NCI-H748 (cell line): ENCODE data around the gene ZDHHC9.

Experiments
- DNase-seq: peaks from one replicate; lab custom pipeline; 2025; ENCODE audit not compliant: unreplicated experiment; lab: John Stamatoyannopoulos, UW

The ZDHHC9 gene

GRCh38 chrX:129823115-129823514, 20.6 kb downstream of the ZDHHC9 start:
- peak; percentile 13 for DNase-seq

DNA sequence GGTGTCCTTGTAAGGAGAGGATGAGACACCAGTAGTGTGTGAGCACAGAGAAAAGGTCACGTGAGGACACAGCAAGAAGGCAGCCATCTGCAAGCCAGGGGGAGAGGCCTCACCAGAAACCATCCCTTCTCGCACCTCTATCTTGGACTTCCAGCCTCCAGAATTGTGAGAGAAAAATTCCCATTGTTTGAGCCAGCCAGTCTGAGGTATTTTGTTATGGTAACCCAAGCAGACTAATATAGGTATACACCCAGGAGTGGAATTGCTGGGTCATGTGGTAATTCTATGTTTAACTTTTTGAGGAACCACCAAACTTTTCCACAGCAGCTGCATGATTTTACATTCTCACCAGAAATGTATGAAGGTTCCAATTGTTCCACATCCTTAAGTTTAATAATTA, 25.6 kb downstream of the ZDHHC9 start:
- no peak for DNase-seq

GRCh38 chrX:129813662-129814368, 29.9 kb downstream of the ZDHHC9 start:
- DNase-seq, result no peak

DNA sequence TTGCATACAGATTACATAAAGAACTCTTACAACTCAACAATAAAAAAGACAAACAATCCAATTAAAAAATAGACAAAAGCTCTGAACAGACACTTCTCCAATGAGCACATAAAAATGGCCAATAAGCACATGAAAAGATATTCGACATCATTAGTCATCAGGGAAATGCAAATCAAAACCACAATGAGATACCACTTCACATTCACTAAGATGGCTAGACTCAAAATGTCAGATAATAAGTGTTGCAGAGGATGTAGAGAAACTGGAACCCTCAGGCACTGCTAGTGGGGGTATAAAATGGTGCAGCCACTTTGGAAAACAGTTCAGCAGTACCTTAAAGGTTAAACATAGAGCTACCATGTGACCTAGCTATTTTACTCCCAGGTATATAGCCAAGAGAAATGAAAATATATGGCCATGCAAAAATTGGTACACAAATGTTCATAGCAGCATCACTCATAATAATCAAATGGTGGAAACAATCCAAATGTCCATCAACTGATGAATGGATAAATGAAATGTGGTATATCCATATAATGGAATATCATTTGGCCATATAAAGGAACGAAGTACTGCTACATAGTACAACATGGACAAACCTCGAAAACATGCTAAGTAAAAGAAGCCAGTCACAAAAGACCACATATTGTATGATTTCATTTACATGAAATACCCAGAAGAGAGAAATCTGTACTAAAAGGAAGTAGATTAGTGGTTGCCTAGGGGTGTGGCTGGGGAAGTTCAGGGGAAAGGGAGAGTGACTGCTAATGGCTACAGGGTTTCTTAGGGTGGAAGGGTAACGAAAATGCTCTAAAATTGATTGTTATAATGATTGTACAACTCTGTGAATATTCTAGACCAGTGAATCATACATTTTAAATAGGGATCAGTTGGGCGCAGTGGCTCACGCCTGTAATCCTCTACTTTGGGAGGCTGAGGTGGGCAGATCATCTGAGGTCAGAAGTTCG, 34.6 kb downstream of the ZDHHC9 start:
- no peak for DNase-seq

GRCh38 chrX:129808158-129808828, 35.4 kb downstream of the ZDHHC9 start:
- no peak for DNase-seq

DNA sequence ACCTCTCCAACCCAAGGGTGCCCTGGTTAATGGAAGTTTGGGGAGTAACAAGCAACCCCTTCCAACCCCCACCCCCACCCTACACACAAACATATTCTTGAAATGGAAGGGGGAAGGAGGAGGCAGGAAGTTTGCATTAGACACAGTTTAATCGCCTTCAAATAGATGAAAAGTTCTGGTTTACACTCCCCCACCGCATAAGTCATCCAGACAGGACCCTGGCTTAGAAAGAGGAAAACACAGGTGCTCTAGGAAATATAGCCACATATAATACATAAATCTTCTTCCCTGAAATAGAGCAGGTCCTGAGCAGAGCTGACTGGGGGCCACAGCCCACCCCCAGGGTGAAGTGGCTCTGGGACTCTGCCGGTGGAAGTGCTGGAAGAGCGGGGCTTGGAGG, 38.9 kb downstream of the ZDHHC9 start:
- no peak for DNase-seq

- no peak for DNase-seq
Measured at GRCh38 chrX:129802863-129803262, 40.8 kb downstream of the ZDHHC9 start.

DNA sequence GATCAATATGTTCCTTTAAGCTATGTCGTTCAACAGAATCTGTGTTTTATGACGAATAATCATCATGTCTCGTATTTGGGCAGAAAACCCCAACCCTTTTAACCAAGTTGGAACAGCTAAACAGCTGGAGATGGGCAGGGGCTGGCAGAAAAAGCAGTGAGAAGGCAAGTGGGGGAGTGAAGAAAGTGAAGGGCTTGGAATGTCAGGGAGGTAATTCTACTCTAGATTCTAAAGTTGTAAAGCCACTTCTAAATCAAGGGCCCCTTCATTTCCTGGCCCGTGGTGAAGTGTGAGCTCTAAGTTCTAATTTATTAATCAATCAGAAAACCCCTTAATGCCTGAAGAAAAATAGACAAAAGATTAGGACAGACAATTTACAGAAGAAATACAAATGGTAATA, 43.5 kb downstream of the ZDHHC9 start:
- DNase-seq, result no peak

DNA sequence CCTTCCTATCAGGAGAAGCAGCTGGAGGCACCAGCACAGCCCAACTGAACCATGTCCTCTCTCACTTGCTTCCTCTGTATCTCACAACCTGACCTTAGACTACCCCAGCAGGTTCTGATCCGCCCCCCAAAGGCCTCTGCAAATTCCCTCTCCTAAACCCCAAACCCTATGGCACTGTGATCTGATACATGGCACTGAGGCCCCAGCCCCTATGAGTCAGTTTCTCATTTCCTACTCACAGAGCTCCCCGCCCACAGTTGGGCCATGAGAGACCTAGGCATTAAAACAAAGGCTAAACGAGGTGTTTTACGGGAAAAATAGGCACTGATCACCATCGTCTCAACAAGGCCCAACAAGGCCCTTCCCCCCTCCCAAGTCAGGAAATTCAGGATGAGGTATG, 44.8 kb downstream of the ZDHHC9 start:
- no peak for DNase-seq

DNA sequence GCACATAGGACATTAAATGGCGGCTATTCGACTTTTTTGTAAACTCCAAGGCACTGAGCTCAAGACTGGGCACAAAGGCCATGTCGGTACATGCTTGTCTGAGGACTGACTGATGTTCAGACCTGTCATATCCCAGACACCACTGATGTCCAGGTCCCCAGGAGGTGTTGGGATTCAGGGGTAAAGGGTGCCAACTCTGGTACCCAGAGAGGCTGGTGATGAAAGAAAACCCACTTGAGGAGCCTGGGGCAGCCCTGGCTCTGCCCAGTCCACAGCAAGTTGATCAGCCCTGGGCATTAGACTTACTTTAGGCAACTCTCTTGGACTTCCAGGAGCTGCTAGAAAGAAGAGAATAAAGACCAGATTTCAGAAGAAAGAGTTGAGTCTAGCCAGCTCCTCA, 45.2 kb downstream of the ZDHHC9 start:
- DNase-seq, result no peak

DNA sequence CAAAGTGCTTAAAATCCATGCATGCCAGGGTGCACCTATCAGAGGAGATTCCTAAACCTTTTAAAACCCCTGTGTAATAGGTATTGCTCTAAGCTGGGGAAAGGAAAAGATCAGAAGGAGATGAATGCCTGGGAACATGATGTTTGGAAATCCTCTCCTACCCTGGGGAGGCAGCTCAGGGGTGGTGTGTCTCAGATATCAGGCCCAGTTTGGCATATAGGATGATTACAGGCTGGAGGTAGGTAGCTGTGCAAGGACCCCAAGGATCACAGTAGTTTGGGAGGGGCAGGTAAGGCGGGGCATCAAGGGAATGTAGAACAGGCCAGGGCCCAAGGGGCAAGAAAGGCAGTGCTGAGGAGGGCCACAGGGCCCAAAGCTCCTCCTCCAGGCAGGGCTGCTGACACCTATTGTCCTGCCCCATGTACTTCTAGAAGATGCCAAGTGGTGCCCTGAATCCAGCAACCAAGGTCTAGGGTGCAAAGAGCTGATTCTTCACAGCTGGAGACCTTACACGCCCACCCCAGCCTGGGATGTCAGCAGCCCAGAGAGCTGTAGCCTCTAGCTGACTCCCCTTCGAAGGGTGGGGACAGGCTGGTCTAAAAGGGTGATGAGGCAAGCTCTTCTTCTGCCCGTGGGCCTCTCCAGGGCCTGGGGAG, 46.3 kb downstream of the ZDHHC9 start:
- no peak for DNase-seq

- DNase-seq, result no peak
Measured at GRCh38 chrX:129795584-129795983, 48.1 kb downstream of the ZDHHC9 start.

- DNase-seq, result no peak
Measured at GRCh38 chrX:129793604-129794191, 50.0 kb downstream of the ZDHHC9 start.

- no peak for DNase-seq
Measured at GRCh38 chrX:129792586-129793291, 50.9 kb downstream of the ZDHHC9 start.

DNA sequence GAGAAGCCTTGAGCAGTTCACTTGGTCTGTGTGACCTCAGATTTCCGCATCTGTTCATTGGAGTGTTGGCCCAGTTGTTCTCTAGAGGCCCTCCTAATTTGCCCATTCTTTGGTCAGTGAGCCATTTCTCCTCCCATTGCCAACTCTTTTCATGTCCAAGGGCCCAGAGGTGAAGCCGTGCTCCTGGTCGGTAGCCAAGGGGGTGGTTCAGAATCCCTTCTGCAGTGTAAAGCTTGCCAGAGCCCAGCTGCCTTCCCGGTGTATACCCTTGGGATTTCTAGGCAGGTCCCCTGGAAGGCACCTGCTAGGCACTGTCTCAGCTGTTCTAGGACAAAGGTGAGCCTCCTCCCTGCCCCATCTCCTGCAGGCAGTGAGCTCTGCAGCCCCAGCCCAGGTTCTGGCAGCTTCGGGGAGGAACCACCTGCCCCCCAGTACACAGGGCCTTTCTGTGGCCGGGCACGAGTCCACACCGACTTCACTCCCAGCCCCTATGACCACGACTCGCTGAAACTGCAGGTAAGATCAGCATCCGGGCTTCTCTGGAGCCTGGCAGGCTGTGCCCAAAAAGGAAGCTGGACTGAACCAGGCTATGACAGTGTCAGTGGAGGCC, 51.6 kb downstream of the ZDHHC9 start:
- no peak for DNase-seq

- DNase-seq, result no peak
Measured at GRCh38 chrX:129791336-129791735, 52.4 kb downstream of the ZDHHC9 start.

GRCh38 chrX:129790808-129791207, 52.9 kb downstream of the ZDHHC9 start:
- DNase-seq, result no peak

DNA sequence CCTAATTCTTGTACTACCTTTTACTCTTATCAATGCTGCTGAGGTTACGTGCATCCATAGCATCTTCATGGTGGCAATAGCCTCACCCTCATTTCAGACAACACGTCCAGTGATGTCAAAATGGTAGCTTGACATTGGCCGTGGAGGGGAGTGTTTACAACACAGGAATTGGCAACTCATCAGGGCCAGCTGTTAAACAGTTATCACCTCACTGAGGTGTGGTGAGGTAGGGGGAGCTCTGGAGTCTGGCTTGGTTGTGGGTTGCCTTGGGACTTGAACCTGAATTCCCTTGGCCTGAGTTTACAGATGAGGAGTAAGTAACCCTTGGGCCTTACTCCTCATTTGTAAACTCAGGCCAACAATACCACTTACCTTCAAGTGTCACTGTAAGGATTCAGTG, 53.5 kb downstream of the ZDHHC9 start:
- DNase-seq, result no peak

DNA sequence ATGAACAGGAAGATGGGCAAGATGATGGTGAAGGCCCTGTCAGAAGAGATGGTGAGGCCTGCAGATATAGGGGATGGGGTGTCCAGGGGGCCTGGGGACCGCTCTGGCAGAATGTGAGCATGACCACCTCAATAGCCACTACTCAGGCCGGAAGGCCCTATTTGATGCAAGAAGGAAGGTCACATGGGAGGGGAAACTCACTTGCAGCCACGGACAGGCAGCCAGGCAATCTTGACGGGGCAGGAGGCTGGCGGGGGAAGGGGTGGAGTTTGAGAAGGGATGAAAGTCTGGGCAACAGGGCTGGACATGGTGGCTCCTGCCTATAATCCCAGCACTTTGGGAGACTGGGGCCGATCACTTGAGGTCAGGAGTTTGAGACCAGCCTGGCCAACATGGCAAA, 55.2 kb downstream of the ZDHHC9 start:
- DNase-seq, result no peak
